Smooth muscle cell (in vitro differentiated cells): ENCODE measurements around the gene PLK4. TPM values are rescaled to one million over a fixed set of nuclear protein-coding genes. Genes with fewer than 3 reads are reported as not detected.
A peak's percentile ranks its signal among the peaks of the same experiment; 100 is the strongest.

ENCODE experiments used
- DNase-seq: peaks from one replicate; lab custom pipeline; 2025; ENCODE audit not compliant: unreplicated experiment; lab: John Stamatoyannopoulos, UW
- H2AFZ ChIP-seq: fragments of 200-600 bp; sonication (generic); 2 replicates; pipeline ENCODE4 v1.6.0; 2016; ENCODE audit warnings: antibody characterized with exemption, low read depth, mild to moderate bottlenecking
- H3F3A ChIP-seq: fragments of 200-600 bp; sonication (generic); 2 replicates; pipeline ENCODE4 v1.6.0; 2017; ENCODE audit warnings: antibody characterized with exemption, low read depth
- H3K27ac ChIP-seq: fragments of 200-600 bp; sonication (generic); 2 replicates; pipeline ENCODE4 v1.5.1; 2016; ENCODE audit warnings: low read depth, mild to moderate bottlenecking
- H3K27me3 ChIP-seq: fragments of 200-600 bp; sonication (generic); 2 replicates; pipeline ENCODE4 v1.6.1; 2016; ENCODE audit warnings: low read depth, mild to moderate bottlenecking
- H3K36me3 ChIP-seq: fragments of 200-600 bp; sonication (generic); 2 replicates; pipeline ENCODE4 v1.5.1; 2016; ENCODE audit warnings: low read depth
- H3K4me1 ChIP-seq: fragments of 200-600 bp; sonication (generic); 2 replicates; pipeline ENCODE4 v1.5.1; 2016; ENCODE audit warnings: low read depth
- H3K4me2 ChIP-seq: fragments of 200-600 bp; sonication (generic); 2 replicates; pipeline ENCODE4 v1.6.0; 2016; ENCODE audit warnings: mild to moderate bottlenecking
- H3K4me3 ChIP-seq: fragments of 200-600 bp; sonication (generic); 2 replicates; pipeline ENCODE4 v1.5.1; 2016; ENCODE audit warnings: mild to moderate bottlenecking
- H3K79me2 ChIP-seq: fragments of 200-600 bp; sonication (generic); 2 replicates; pipeline ENCODE4 v1.6.0; 2016; ENCODE audit warnings: low read depth, mild to moderate bottlenecking
- H3K9ac ChIP-seq: fragments of 200-600 bp; sonication (generic); 2 replicates; pipeline ENCODE4 v1.6.0; 2016; ENCODE audit warnings: low read depth
- H3K9me3 ChIP-seq: fragments of 200-600 bp; sonication (generic); replicated peaks from 2 replicates; pipeline ENCODE4 v1.5.1; 2016; ENCODE audit warnings: low read depth
- H4K20me1 ChIP-seq: fragments of 200-600 bp; sonication (generic); 2 replicates; pipeline ENCODE4 v1.6.0; 2016; ENCODE audit warnings: low read depth
- CTCF ChIP-seq: fragments of 200-600 bp; sonication (generic); IDR thresholded peaks from 2 replicates; pipeline ENCODE4 v1.5.1; 2017; ENCODE audit warnings: borderline replicate concordance, mild to moderate bottlenecking, antibody characterized with exemption; ENCODE audit not compliant: insufficient read depth, poor library complexity, severe bottlenecking
- WGBS: methylation state at CpG from one replicate; pipeline ENCODE4 v1.1.7; 2016; ENCODE audit warnings: low lambda C conversion rate; 5-methylcytosine and 5-hydroxymethylcytosine counted together
- polyA plus RNA-seq: library from polyadenylated mRNA; unstranded; fragments of >200 nt; fragmentation: Nextera tagmentation; extraction: Ambion mirVana; gene quantifications from 2 replicates; pipeline ENCODE4 v1.2.1, GENCODE V29; 2016
- total RNA-seq: library from RNA; depleted of rRNA; stranded (reverse); fragments of >200 nt; gene quantifications from 2 replicates; pipeline ENCODE4 v1.2.3, GENCODE V29; 2014

PLK4 gene
- total RNA-seq (10.1 and 19.9 TPM in 2 replicates), polyA plus RNA-seq (6.9 and 7.1 TPM in 2 replicates)

- H2AFZ ChIP-seq: peak within 1 kb of the TSS; percentile 95
- H3K27ac ChIP-seq: peak within 1 kb of the TSS; percentile 53
- peak within 1 kb of the TSS; percentile 64 for H3K9ac ChIP-seq
- H3K9me3 ChIP-seq: no peaks in the 10 kb centered on the region
- peak; percentile 75 for DNase-seq
- H3K27me3 ChIP-seq: no peaks in the 10 kb centered on the region
- no peaks in the 10 kb centered on the region for H3K36me3 ChIP-seq
- under 1% methylated on average over 67 of the region's 70 CpGs for WGBS
- H3K4me3 ChIP-seq: peak within 1 kb of the TSS; percentile 86
- peak within 1 kb of the TSS; percentile 90 for H3K4me2 ChIP-seq
- H3K79me2 ChIP-seq: peaks cover 14% of the 10 kb centered on the region
- no peaks in the 10 kb centered on the region for H4K20me1 ChIP-seq
- H3F3A ChIP-seq: no peaks in the 10 kb centered on the region
- H3K4me1 ChIP-seq: peaks cover 17% of the 10 kb centered on the region
- no peak for TF ChIP-seq CTCF
These were observed at the start of gene PLK4 for GRCh38 chr4:127880763-127881562. TSS of gene PLK4 (plus strand) at chr4:127880893. CDS start at chr4:127881135, 242 bp downstream.

- H3K36me3 ChIP-seq: no peaks in the 10 kb centered on the region
These were observed 48.1 kb upstream of the PLK4 start for GRCh38 chr4:127832585-127832984.

GRCh38 chr4:127843704-127844600 lies 36.7 kb upstream of the PLK4 start:
- TF ChIP-seq CTCF: no peak
- H3K79me2 ChIP-seq: peaks cover 6% of the 10 kb centered on the region
- H2AFZ ChIP-seq: no peak overlapping the region
- no peak overlapping the region for H3K4me3 ChIP-seq
- no peak overlapping the region for H3K4me2 ChIP-seq
- no peaks in the 10 kb centered on the region for H3K4me1 ChIP-seq
- H3K36me3 ChIP-seq: no peaks in the 10 kb centered on the region
- no peaks in the 10 kb centered on the region for H3F3A ChIP-seq
- peaks cover 14% of the 10 kb centered on the region for H3K9me3 ChIP-seq
- H3K9ac ChIP-seq: no peak overlapping the region
- 89% methylated on average over 12 of the region's 12 CpGs for WGBS
- H3K27me3 ChIP-seq: no peaks in the 10 kb centered on the region
- DNase-seq: no peak
- no peak overlapping the region for H3K27ac ChIP-seq
- H4K20me1 ChIP-seq: no peaks in the 10 kb centered on the region

More at GRCh38 chr4:127832585-127832984, 48.1 kb upstream of the PLK4 start:
- no peaks in the 10 kb centered on the region for H3K27me3 ChIP-seq
- no peak overlapping the region for H3K27ac ChIP-seq
- no peak for TF ChIP-seq CTCF
- no peak overlapping the region for H3K9ac ChIP-seq
- H3K4me3 ChIP-seq: no peak overlapping the region
- no peaks in the 10 kb centered on the region for H3K9me3 ChIP-seq
- no peaks in the 10 kb centered on the region for H3K79me2 ChIP-seq
- H3K4me1 ChIP-seq: no peaks in the 10 kb centered on the region
- WGBS: 93% methylated on average over 4 of the region's 4 CpGs
- H3F3A ChIP-seq: no peaks in the 10 kb centered on the region
- H2AFZ ChIP-seq: no peak overlapping the region
- H3K4me2 ChIP-seq: no peak overlapping the region
- no peaks in the 10 kb centered on the region for H4K20me1 ChIP-seq
- no peak for DNase-seq
